ENCODE measurements around the gene ENTREP3. TPM values are rescaled to one million over a fixed set of nuclear protein-coding genes. Genes with fewer than 3 reads are reported as not detected.

ENTREP3 gene
- total RNA-seq, 1 experiment from 2014 or later: 69.9 TPM

- H3K4me3 ChIP-seq (replicated peaks in 1 of 2; ENCODE audit: low read depth in 1 of 2, low read length in 2 of 2): peak overlapping the region; percentile 75 to 84; a peak in 2 of 4 replicates
- no peaks in the 10 kb centered on the region for H3K9me3 ChIP-seq (ENCODE audit: control insufficient read depth in 1 of 2, insufficient read depth in 1 of 2, low read depth in 1 of 2, low read length in 2 of 2)
- TF ChIP-seq ZFX (IDR thresholded peaks at IDR 0.05) (no peak), CBX3 (IDR thresholded peaks at IDR 0.05; ENCODE audit: low read depth) (no peak)
- H4K20me1 ChIP-seq (ENCODE audit: insufficient read depth): no peaks in the 10 kb centered on the region
- no peak overlapping the region for H2AFZ ChIP-seq (ENCODE audit: low read depth, low read length, poor library complexity, severe bottlenecking)
- ATAC-seq (no peak), DNase-seq (ENCODE audit: low read depth, low spot score) (no peak)
- peak overlapping the region; percentile 62 for H3K27ac ChIP-seq (ENCODE audit: low read depth, low read length)
- CTCF ChIA-PET: no interaction called here
- H3K4me1 ChIP-seq (ENCODE audit: control insufficient read depth in 1 of 2, insufficient read depth in 2 of 2, low read length in 2 of 2): peaks cover 22 to 36% of the 10 kb centered on the region in 2 experiments; a peak in 3 of 4 replicates
- peak overlapping the region; percentile 95 for H3K4me2 ChIP-seq (ENCODE audit: low read length)
- peaks cover 23% of the 10 kb centered on the region for H3K79me2 ChIP-seq (ENCODE audit: insufficient read depth, low read length)
- RAD21 ChIA-PET (ENCODE audit: low non-redundant PET in 1 of 2, low total read pairs in 2 of 2, uncharacterized antibody in 2 of 2, unreplicated experiment in 2 of 2): no interaction called here
- POLR2A ChIA-PET: no interaction called here
- peak overlapping the region; percentile 81; the same call in 1 of the 2 replicates for H3K9ac ChIP-seq (ENCODE audit: low read length)
- BruUV-seq (replicated peaks): no TSS peak
- no peaks in the 10 kb centered on the region for H3K27me3 ChIP-seq (ENCODE audit: insufficient read depth, low read length)
- H3K36me3 ChIP-seq (ENCODE audit: control insufficient read depth in 1 of 2, insufficient read depth in 2 of 2, low read length in 2 of 2): peaks cover 7 to 12% of the 10 kb centered on the region in 2 experiments; a peak in 3 of 4 replicates
- intact Hi-C loops (cut with micrococcal nuclease): no loop called here
- H3K9me2 ChIP-seq (ENCODE audit: insufficient read depth): no peaks in the 10 kb centered on the region
These were observed 972 bp upstream of the ENTREP3 start for GRCh38 chr1:155256058-155256852.

- peak overlapping the region; percentile 62 for H3K27ac ChIP-seq (ENCODE audit: low read depth, low read length)
- RAD21 ChIA-PET (ENCODE audit: low non-redundant PET in 1 of 2, low total read pairs in 2 of 2, uncharacterized antibody in 2 of 2, unreplicated experiment in 2 of 2): no interaction called here
- no TSS peak for BruUV-seq (replicated peaks)
- peaks cover 11% of the 10 kb centered on the region; the same call in 1 of the 2 replicates for H3K79me2 ChIP-seq (ENCODE audit: insufficient read depth, low read length)
- H3K4me3 ChIP-seq (replicated peaks in 1 of 2; ENCODE audit: low read depth in 1 of 2, low read length in 2 of 2): peak overlapping the region; percentile 75 to 84
- no peaks in the 10 kb centered on the region for H3K9me3 ChIP-seq (ENCODE audit: control insufficient read depth in 1 of 2, insufficient read depth in 1 of 2, low read depth in 1 of 2, low read length in 2 of 2)
- POLR2A ChIA-PET: interaction anchor here (0.8 kb wide), 1 partner anchor 18 kb away, joined by 3 read pairs; the partner anchor contains the start of gene CLK2
- H3K36me3 ChIP-seq (ENCODE audit: control insufficient read depth in 1 of 2, insufficient read depth in 2 of 2, low read length in 2 of 2): peaks cover 7 to 12% of the 10 kb centered on the region in 2 experiments; a peak in 3 of 4 replicates
- no peak for TF ChIP-seq ZFX (IDR thresholded peaks at IDR 0.05)
- no peak for TF ChIP-seq CEBPB (IDR thresholded peaks at IDR 0.05; ENCODE audit: low read depth)
- TF ChIP-seq EZH2phosphoT487 (IDR thresholded peaks at IDR 0.05; ENCODE audit: borderline replicate concordance): no peak
- TF ChIP-seq ATF3 (IDR thresholded peaks at IDR 0.05): no peak
- TF ChIP-seq RAD21 (IDR thresholded peaks at IDR 0.05; ENCODE audit: low read depth): no peak
- H3K4me1 ChIP-seq (ENCODE audit: control insufficient read depth in 1 of 2, insufficient read depth in 2 of 2, low read length in 2 of 2): peaks cover 16 to 35% of the 10 kb centered on the region in 2 experiments; a peak in 3 of 4 replicates
- H3K4me2 ChIP-seq (ENCODE audit: low read length): peak overlapping the region; percentile 95
- H4K20me1 ChIP-seq (ENCODE audit: insufficient read depth): no peaks in the 10 kb centered on the region
- H3K9ac ChIP-seq (ENCODE audit: low read length): peak overlapping the region; percentile 81
- DNase-seq (ENCODE audit: low read depth, low spot score) (no peak), ATAC-seq (peak; percentile 6)
- intact Hi-C loops (cut with micrococcal nuclease): loop anchor here (5.0 kb wide), 1 partner anchor 53 kb away; the partner anchor contains the start of gene FDPS
- H3K9me2 ChIP-seq (ENCODE audit: insufficient read depth): no peaks in the 10 kb centered on the region
- CTCF ChIA-PET: interaction anchor here (0.5 kb wide), 1 partner anchor 60 kb away, joined by 3 read pairs; no protein-coding TSS in a partner anchor
- no peaks in the 10 kb centered on the region for H3K27me3 ChIP-seq (ENCODE audit: insufficient read depth, low read length)
- H2AFZ ChIP-seq (ENCODE audit: low read depth, low read length, poor library complexity, severe bottlenecking): no peak overlapping the region
These were observed 505 bp downstream of the ENTREP3 start for GRCh38 chr1:155254714-155255242.

All from HCT116 (cell line).